SK-N-SH treated with all-trans-retinoic acid at 6 μM for 48 hours (cell line): ENCODE measurements around the gene YIPF2.
"Not testable (repeated sequence)": the region's sequence is repeated elsewhere in the genome, so short reads cannot be mapped to it uniquely, and the experiment has no call there.

Source experiments
- ATAC-seq: fragments of 200-7000 bp; cut with Tn5 transposase; 3 replicates; pipeline ENCODE4 v1.9.1; 2020; ENCODE audit warnings: mild to moderate bottlenecking, moderate library complexity
- BACH2 ChIP-seq: fragments of 250-450 bp; sonication (Bioruptor Pico); IDR thresholded peaks from 2 replicates; pipeline ENCODE4 v1.9.0; 2021; ENCODE audit warnings: mild to moderate bottlenecking, borderline replicate concordance
- CSDC2 ChIP-seq: fragments of 250-450 bp; sonication (Bioruptor Pico); IDR thresholded peaks from 2 replicates; pipeline ENCODE4 v1.5.0; 2020; ENCODE audit warnings: mild to moderate bottlenecking, moderate library complexity
- ESRRG ChIP-seq: fragments of 250-450 bp; sonication (Bioruptor Pico); IDR thresholded peaks from 2 replicates; pipeline ENCODE4 v1.6.1; 2021; ENCODE audit warnings: mild to moderate bottlenecking
- GLIS3 ChIP-seq: fragments of 250-450 bp; sonication (Bioruptor Pico); IDR thresholded peaks from 2 replicates; pipeline ENCODE4 v1.5.0; 2020; ENCODE audit warnings: mild to moderate bottlenecking, moderate library complexity
- ISL1 ChIP-seq: fragments of 250-450 bp; sonication (Bioruptor Pico); IDR thresholded peaks from 2 replicates; pipeline ENCODE4 v2.1.2; 2022; ENCODE audit warnings: mild to moderate bottlenecking, moderate library complexity
- OSR1 ChIP-seq: fragments of 250-450 bp; sonication (Bioruptor Pico); IDR thresholded peaks from 2 replicates; pipeline ENCODE4 v1.8.0; 2022; ENCODE audit warnings: moderate library complexity, mild to moderate bottlenecking, inconsistent platforms
- PPARA ChIP-seq: fragments of 250-450 bp; sonication (Bioruptor Pico); IDR thresholded peaks from 2 replicates; pipeline ENCODE4 v1.5.0; 2020; ENCODE audit warnings: mild to moderate bottlenecking, borderline replicate concordance
- RARB ChIP-seq: fragments of 250-450 bp; sonication (Bioruptor Pico); IDR thresholded peaks from 2 replicates; pipeline ENCODE4 v1.8.0; 2021; ENCODE audit warnings: mild to moderate bottlenecking, moderate library complexity
- SNAI2 ChIP-seq: fragments of 250-450 bp; sonication (Bioruptor Pico); IDR thresholded peaks from 2 replicates; pipeline ENCODE4 v1.5.0; 2020; ENCODE audit warnings: mild to moderate bottlenecking, moderate library complexity
- TCF4 ChIP-seq: fragments of 250-450 bp; sonication (Bioruptor Pico); IDR thresholded peaks from 2 replicates; pipeline ENCODE4 v1.8.0; 2021; ENCODE audit warnings: mild to moderate bottlenecking, moderate library complexity, borderline replicate concordance
- TOX ChIP-seq: fragments of 250-450 bp; sonication (Bioruptor Pico); IDR thresholded peaks from 2 replicates; pipeline ENCODE4 v1.8.0; 2021; ENCODE audit warnings: mild to moderate bottlenecking, moderate library complexity, borderline replicate concordance
- ZC3H10 ChIP-seq: fragments of 250-450 bp; sonication (Bioruptor Pico); IDR thresholded peaks from 2 replicates; pipeline ENCODE4 v1.5.1; 2021; ENCODE audit warnings: mild to moderate bottlenecking, moderate library complexity
- ZFP3 ChIP-seq: fragments of 250-450 bp; sonication (Bioruptor Pico); IDR thresholded peaks from 2 replicates; pipeline ENCODE4 v1.5.0; 2020; ENCODE audit warnings: mild to moderate bottlenecking, moderate library complexity
- ZFP30 ChIP-seq: fragments of 450-650 bp; formaldehyde crosslinking; IDR thresholded peaks from 2 replicates; pipeline ENCODE4 v1.5.0; 2022; ENCODE audit warnings: mild to moderate bottlenecking, moderate library complexity
- ZNF565 ChIP-seq: fragments of 450-650 bp; formaldehyde crosslinking; conservative IDR thresholded peaks from 2 replicates; pipeline ENCODE4 v1.5.0; 2020; ENCODE audit warnings: low read depth, mild to moderate bottlenecking, moderate library complexity
- ZNF8 ChIP-seq: fragments of 450-650 bp; formaldehyde crosslinking; IDR thresholded peaks from 2 replicates; pipeline ENCODE4 v1.5.0; 2020; ENCODE audit warnings: mild to moderate bottlenecking, moderate library complexity
- TF ChIP-seq, protein P1 (sequence below): fragments of 250-450 bp; sonication (Bioruptor Pico); IDR thresholded peaks from 2 replicates; pipeline ENCODE4 v1.8.0; 2021; ENCODE audit warnings: low read depth, mild to moderate bottlenecking, moderate library complexity, borderline replicate concordance
- TF ChIP-seq, protein P2 (sequence below): fragments of 250-450 bp; sonication (Bioruptor Pico); IDR thresholded peaks from 2 replicates; pipeline ENCODE4 v1.8.0; 2020; ENCODE audit warnings: mild to moderate bottlenecking, moderate library complexity, borderline replicate concordance
- TF ChIP-seq, protein P3 (sequence below): fragments of 250-450 bp; sonication (Bioruptor Pico); IDR thresholded peaks from 2 replicates; pipeline ENCODE4 v1.5.1; 2020; ENCODE audit warnings: low read depth, mild to moderate bottlenecking, moderate library complexity
- TF ChIP-seq, protein P4 (sequence below): fragments of 250-450 bp; sonication (Bioruptor Pico); IDR thresholded peaks from 2 replicates; pipeline ENCODE4 v1.5.1; 2021; ENCODE audit warnings: mild to moderate bottlenecking, moderate library complexity

YIPF2 gene

DNA sequence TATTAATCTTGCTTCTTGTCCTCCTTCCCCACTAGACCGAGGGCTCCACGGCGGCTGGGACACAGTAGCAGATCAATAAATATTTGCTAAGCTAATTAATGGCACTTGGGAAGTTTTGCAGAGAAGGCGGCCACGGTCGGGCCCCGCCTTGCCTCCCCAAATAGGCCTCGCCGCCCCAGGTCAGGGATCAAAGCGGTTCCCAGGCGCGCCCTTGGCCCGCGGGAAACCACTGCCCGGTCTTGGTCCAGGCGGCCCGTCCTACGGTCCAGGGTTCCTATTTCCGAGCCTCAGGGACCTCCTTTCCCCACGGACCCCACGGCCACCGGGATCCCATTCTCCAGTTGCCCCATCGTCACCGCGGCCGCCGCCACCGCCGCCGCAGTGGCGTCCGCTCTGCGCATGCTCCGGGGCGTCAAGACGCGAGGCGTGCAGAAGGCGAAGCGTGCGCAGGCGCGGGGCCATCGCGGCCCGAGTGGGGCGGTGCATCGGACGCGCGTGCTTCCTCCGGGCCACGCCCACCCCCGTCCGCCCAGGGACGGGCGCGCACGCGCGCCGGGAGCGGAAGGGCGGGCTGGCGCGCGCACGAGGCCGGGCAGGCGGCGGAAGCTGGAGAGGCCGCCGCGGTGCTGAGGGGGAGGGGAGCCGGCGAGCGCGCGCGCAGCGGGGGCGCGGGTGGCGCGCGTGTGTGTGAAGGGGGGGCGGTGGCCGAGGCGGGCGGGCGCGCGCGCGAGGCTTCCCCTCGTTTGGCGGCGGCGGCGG, 32.1 kb upstream of the YIPF2 start, which contains the start of gene SMARCA4 (continued):
- TF ChIP-seq, protein P1, sequence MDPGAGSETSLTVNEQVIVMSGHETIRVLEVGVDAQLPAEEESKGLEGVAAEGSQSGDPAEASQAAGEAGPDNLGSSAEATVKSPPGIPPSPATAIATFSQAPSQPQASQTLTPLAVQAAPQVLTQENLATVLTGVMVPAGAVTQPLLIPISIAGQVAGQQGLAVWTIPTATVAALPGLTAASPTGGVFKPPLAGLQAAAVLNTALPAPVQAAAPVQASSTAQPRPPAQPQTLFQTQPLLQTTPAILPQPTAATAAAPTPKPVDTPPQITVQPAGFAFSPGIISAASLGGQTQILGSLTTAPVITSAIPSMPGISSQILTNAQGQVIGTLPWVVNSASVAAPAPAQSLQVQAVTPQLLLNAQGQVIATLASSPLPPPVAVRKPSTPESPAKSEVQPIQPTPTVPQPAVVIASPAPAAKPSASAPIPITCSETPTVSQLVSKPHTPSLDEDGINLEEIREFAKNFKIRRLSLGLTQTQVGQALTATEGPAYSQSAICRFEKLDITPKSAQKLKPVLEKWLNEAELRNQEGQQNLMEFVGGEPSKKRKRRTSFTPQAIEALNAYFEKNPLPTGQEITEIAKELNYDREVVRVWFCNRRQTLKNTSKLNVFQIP (CRISPR knock-in tag): no peak
- TF ChIP-seq, all 23 proteins: peak for 8

DNA sequence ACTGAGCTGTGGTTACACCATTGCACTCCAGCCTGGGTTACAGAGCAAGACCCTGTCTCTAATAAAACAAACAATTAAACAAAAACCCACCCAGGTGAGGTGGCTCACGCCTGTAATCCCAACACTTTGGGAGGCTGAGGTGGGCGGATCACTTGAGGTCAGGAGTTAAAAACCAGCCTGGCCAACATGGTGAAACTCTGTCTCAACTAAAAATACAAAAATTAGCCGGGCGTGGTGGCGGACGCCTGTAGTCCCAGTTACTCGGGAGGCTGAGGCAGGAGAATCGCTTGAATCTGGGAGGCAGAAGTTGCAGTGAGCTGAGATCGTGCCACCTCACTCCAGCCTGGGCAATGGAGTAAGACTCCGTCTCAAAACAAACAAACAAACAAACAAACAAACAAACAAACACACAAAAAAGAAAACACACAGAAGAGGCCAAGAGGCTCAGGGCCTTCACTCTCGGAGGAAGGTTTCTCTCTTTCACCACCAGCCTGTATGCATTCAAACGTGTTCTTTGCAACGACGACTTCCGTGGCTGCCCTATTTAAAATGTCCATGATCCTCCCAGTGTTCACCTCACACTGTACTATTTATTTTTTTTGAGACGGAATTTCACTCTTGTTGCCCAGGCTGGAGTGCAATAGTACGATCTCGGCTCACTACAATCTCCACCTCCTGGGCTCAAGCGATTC, 31.0 kb upstream of the YIPF2 start:
- not testable (repeated sequence) for ATAC-seq

DNA sequence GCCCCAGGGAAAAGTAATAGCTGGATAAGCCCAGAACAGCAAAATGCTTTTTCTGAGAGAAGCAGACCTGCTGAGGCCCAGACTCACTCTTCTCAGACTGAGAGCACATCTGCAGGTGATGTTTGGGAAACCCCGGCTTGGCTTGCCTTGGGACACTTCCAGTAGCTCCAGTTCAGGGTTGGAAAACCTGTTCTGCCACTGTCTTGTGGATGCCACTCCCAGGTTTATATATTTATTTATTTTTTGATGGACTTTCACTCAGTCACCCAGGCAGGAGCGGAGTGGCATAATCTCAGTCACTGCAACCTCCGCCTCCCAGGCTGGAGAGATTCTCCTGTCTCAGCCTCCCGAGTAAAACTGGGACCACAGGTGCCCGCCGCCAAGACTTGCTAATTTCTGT, 24.4 kb upstream of the YIPF2 start:
- no peak for TF ChIP-seq ZFP3
- TF ChIP-seq OSR1 (CRISPR knock-in tag): no peak
- no peak for TF ChIP-seq ZNF565
- no peak for TF ChIP-seq ESRRG (CRISPR knock-in tag)
- no peak for TF ChIP-seq ZNF8 (CRISPR knock-in tag)
- TF ChIP-seq, protein P2, sequence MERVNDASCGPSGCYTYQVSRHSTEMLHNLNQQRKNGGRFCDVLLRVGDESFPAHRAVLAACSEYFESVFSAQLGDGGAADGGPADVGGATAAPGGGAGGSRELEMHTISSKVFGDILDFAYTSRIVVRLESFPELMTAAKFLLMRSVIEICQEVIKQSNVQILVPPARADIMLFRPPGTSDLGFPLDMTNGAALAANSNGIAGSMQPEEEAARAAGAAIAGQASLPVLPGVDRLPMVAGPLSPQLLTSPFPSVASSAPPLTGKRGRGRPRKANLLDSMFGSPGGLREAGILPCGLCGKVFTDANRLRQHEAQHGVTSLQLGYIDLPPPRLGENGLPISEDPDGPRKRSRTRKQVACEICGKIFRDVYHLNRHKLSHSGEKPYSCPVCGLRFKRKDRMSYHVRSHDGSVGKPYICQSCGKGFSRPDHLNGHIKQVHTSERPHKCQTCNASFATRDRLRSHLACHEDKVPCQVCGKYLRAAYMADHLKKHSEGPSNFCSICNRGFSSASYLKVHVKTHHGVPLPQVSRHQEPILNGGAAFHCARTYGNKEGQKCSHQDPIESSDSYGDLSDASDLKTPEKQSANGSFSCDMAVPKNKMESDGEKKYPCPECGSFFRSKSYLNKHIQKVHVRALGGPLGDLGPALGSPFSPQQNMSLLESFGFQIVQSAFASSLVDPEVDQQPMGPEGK (CRISPR knock-in tag): no peak
- TF ChIP-seq BACH2: no peak
- no peak for TF ChIP-seq ISL1 (CRISPR knock-in tag)
- TF ChIP-seq ZC3H10 (CRISPR knock-in tag): no peak
- TF ChIP-seq SNAI2 (CRISPR knock-in tag): no peak
- TF ChIP-seq RARB: no peak
- TF ChIP-seq, protein P3, sequence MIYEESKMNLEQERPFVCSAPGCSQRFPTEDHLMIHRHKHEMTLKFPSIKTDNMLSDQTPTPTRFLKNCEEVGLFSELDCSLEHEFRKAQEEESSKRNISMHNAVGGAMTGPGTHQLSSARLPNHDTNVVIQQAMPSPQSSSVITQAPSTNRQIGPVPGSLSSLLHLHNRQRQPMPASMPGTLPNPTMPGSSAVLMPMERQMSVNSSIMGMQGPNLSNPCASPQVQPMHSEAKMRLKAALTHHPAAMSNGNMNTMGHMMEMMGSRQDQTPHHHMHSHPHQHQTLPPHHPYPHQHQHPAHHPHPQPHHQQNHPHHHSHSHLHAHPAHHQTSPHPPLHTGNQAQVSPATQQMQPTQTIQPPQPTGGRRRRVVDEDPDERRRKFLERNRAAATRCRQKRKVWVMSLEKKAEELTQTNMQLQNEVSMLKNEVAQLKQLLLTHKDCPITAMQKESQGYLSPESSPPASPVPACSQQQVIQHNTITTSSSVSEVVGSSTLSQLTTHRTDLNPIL: no peak
- TF ChIP-seq ZFP30 (CRISPR knock-in tag): no peak
- TF ChIP-seq, protein P1 (CRISPR knock-in tag): no peak
- no peak for TF ChIP-seq CSDC2 (CRISPR knock-in tag)
- TF ChIP-seq GLIS3 (CRISPR knock-in tag): no peak
- TF ChIP-seq TOX (CRISPR knock-in tag): no peak
- TF ChIP-seq, all 23 proteins: peak for 0
- no peak for ATAC-seq

DNA sequence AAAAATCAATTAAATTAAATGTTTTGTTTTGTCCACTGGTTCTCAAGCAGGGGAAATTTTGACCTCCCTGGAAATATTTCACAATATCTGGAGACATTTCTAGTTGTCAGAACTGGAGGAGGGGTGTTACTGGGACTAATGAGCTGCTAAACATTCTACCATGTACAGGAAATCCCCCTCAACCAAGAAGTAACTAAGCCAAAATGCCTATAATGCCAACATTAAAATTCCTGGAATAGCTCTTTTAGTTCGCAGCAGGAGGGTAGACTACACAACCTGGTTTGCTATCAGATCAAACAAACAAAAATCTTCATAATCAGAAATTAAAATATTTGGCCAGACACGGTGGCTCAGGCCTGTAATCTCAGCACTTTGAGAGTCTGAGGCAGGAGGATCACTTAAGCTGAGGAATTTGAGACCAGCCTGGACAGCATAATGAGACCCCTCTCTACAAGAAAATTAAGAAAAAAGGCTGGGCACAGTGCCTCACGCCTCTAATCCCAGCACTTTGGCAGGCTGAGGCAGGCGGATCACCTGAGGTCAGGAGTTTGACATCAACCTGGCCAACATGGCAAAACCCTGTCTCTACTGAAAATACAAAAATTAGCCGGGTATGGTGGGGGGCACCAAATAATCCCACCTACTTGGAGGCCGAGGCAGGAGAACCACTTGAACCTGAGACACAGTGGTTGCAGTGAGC, 18.7 kb upstream of the YIPF2 start:
- peak; percentile 49 for ATAC-seq
- TF ChIP-seq PPARA (CRISPR knock-in tag): no peak
- no peak for TF ChIP-seq GLIS3 (CRISPR knock-in tag)
- no peak for TF ChIP-seq RARB
- no peak for TF ChIP-seq ZFP3
- peak; percentile 85 for TF ChIP-seq ISL1 (CRISPR knock-in tag)
- no peak for TF ChIP-seq TCF4
- TF ChIP-seq, protein P4, sequence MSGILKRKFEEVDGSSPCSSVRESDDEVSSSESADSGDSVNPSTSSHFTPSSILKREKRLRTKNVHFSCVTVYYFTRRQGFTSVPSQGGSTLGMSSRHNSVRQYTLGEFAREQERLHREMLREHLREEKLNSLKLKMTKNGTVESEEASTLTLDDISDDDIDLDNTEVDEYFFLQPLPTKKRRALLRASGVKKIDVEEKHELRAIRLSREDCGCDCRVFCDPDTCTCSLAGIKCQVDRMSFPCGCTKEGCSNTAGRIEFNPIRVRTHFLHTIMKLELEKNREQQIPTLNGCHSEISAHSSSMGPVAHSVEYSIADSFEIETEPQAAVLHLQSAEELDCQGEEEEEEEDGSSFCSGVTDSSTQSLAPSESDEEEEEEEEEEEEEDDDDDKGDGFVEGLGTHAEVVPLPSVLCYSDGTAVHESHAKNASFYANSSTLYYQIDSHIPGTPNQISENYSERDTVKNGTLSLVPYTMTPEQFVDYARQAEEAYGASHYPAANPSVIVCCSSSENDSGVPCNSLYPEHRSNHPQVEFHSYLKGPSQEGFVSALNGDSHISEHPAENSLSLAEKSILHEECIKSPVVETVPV (CRISPR knock-in tag): no peak
- TF ChIP-seq ZFP30 (CRISPR knock-in tag): no peak
- TF ChIP-seq, protein P3: 0 out of 2 replicates have a peak, but pooled peaks have one; percentile 14
- TF ChIP-seq, protein P2 (CRISPR knock-in tag): no peak
- TF ChIP-seq ZC3H10 (CRISPR knock-in tag): no peak
- TF ChIP-seq SNAI2 (CRISPR knock-in tag): no peak
- TF ChIP-seq ZNF8 (CRISPR knock-in tag): no peak
